HepG2 (cell line): Measurements from ENCODE around the gene UBE2D3. TPM values are rescaled to one million over a fixed set of nuclear protein-coding genes. Genes with fewer than 3 reads are reported as not detected.

Source experiments
- AGO2 ChIP-seq: fragments of 200-400 bp; formaldehyde crosslinking; optimal IDR thresholded peaks from 2 replicates; pipeline ENCODE3; 2017; ENCODE audit warnings: mild to moderate bottlenecking, low read depth, low read length, moderate library complexity
- ATAD3A ChIP-seq: sonication (generic); formaldehyde crosslinking; IDR thresholded peaks from 2 replicates; pipeline ENCODE4 v1.4.0; 2020; ENCODE audit warnings: missing genetic modification reagents
- ELF4 ChIP-seq: sonication (generic); formaldehyde crosslinking; IDR thresholded peaks from 2 replicates; pipeline ENCODE4 v1.5.0; 2020; ENCODE audit warnings: missing genetic modification reagents, mild to moderate bottlenecking, moderate library complexity, borderline replicate concordance
- FOXA1 ChIP-seq, 2 experiments: fragments of 450-650 bp in 1 of 2; sonication (generic) in 1 of 2; formaldehyde crosslinking in 1 of 2; IDR thresholded peaks; 2 replicates each; pipeline versions ENCODE4 v1.4.0 to v1.6.1; 2016 to 2020; ENCODE audit warnings: missing genetic modification reagents in 1 of 2
- GZF1 ChIP-seq: sonication (generic); formaldehyde crosslinking; IDR thresholded peaks from 2 replicates; pipeline ENCODE4 v1.5.1; 2020; ENCODE audit warnings: mild to moderate bottlenecking, missing genetic modification reagents
- HOXA9 ChIP-seq: sonication (generic); formaldehyde crosslinking; IDR thresholded peaks from 2 replicates; pipeline ENCODE4 v1.8.1; 2022; ENCODE audit warnings: missing genetic modification reagents, mild to moderate bottlenecking, moderate library complexity, borderline replicate concordance
- KDM2A ChIP-seq: sonication (generic); formaldehyde crosslinking; IDR thresholded peaks from 2 replicates; pipeline ENCODE4 v1.4.0; 2020; ENCODE audit warnings: low read depth, missing genetic modification reagents, borderline replicate concordance
- KDM5A ChIP-seq: fragments of 200-600 bp; sonication (generic); IDR thresholded peaks from 2 replicates; pipeline ENCODE4 v1.7.0; 2018; ENCODE audit warnings: antibody characterized with exemption, mild to moderate bottlenecking, low read length, borderline replicate concordance
- MED1 ChIP-seq: sonication (generic); formaldehyde crosslinking; IDR thresholded peaks from 2 replicates; pipeline ENCODE4 v1.4.0; 2020; ENCODE audit warnings: missing genetic modification reagents
- NCOA5 ChIP-seq: sonication (generic); formaldehyde crosslinking; IDR thresholded peaks from 2 replicates; pipeline ENCODE4 v1.4.0; 2020; ENCODE audit warnings: missing genetic modification reagents
- PRMT3 ChIP-seq: sonication (generic); formaldehyde crosslinking; IDR thresholded peaks from 2 replicates; pipeline ENCODE4 v1.8.1; 2022; ENCODE audit warnings: low read depth, mild to moderate bottlenecking, moderate library complexity, missing genetic modification reagents, borderline replicate concordance
- SCMH1 ChIP-seq: sonication (generic); formaldehyde crosslinking; IDR thresholded peaks from 2 replicates; pipeline ENCODE4 v1.9.0; 2021; ENCODE audit warnings: missing genetic modification reagents, mild to moderate bottlenecking, borderline replicate concordance
- SKI ChIP-seq: fragments of 450-650 bp; IDR thresholded peaks from one replicate; pipeline ENCODE4 v1.6.1; 2018; ENCODE audit warnings: mild to moderate bottlenecking; ENCODE audit not compliant: partially characterized antibody
- SP5 ChIP-seq: IDR thresholded peaks from 2 replicates; pipeline ENCODE4 v1.6.1; 2016; ENCODE audit warnings: low read depth, borderline replicate concordance
- XBP1 ChIP-seq: sonication (generic); formaldehyde crosslinking; IDR thresholded peaks from 2 replicates; pipeline ENCODE4 v1.5.0; 2020; ENCODE audit warnings: missing genetic modification reagents
- ZFP37 ChIP-seq: sonication (generic); formaldehyde crosslinking; IDR thresholded peaks from 2 replicates; pipeline ENCODE4 v1.4.0; 2020; ENCODE audit warnings: missing genetic modification reagents, borderline replicate concordance
- ZMYM2 ChIP-seq: sonication (generic); formaldehyde crosslinking; IDR thresholded peaks from 2 replicates; pipeline ENCODE4 v1.8.0; 2022; ENCODE audit warnings: mild to moderate bottlenecking, missing genetic modification reagents
- ZNF136 ChIP-seq: sonication (generic); formaldehyde crosslinking; IDR thresholded peaks from 2 replicates; pipeline ENCODE4 v1.8.1; 2022; ENCODE audit warnings: low read depth, mild to moderate bottlenecking, moderate library complexity, missing genetic modification reagents
- ZNF558 ChIP-seq: sonication (generic); formaldehyde crosslinking; IDR thresholded peaks from 2 replicates; pipeline ENCODE4 v1.9.0; 2022; ENCODE audit warnings: mild to moderate bottlenecking, missing genetic modification reagents, borderline replicate concordance
- ZNF720 ChIP-seq: sonication (generic); formaldehyde crosslinking; IDR thresholded peaks from 2 replicates; pipeline ENCODE4 v1.4.0; 2020; ENCODE audit warnings: missing genetic modification reagents
- polyA plus RNA-seq, 8 experiments: library from polyadenylated mRNA; depleted of rRNA in 3 of 8; stranded (reverse) in 7 of 8; unstranded in 1 of 8; fragments of >200 nt; fragmentation: Illumina TruSeq in 4 of 8; extraction: Trizol in 4 of 8; gene quantifications; 2 replicates each; pipeline versions ENCODE4 v1.2.1 to v1.2.3, GENCODE V29; 2011 to 2016; ENCODE audit warnings: low read depth in 4 of 8, missing spikeins in 1 of 8, mixed read lengths in 1 of 8; ENCODE audit not compliant: insufficient read depth in 1 of 8
- total RNA-seq, 5 experiments: library from RNA; depleted of rRNA; stranded (reverse); fragments of >200 nt; fragmentation: Illumina TruSeq; extraction: Trizol; gene quantifications; 2 replicates each; pipeline ENCODE4 v1.2.3, GENCODE V29; 2016; ENCODE audit warnings: low read depth in 1 of 5
- TF ChIP-seq, protein P1 (sequence below): IDR thresholded peaks from 2 replicates; pipeline ENCODE4 v1.6.1; 2016; ENCODE audit warnings: low read depth, control low read depth
- TF ChIP-seq, protein P2 (sequence below): fragments of 450-650 bp; IDR thresholded peaks from 2 replicates; pipeline ENCODE4 v1.6.1; 2016
- TF ChIP-seq, protein P3 (sequence below): sonication (generic); formaldehyde crosslinking; IDR thresholded peaks from 2 replicates; pipeline ENCODE4 v1.4.0; 2020; ENCODE audit warnings: missing genetic modification reagents
- TF ChIP-seq, protein P4 (sequence below): sonication (generic); formaldehyde crosslinking; IDR thresholded peaks from 2 replicates; pipeline ENCODE4 v1.8.1; 2023; ENCODE audit warnings: mild to moderate bottlenecking, missing genetic modification reagents, borderline replicate concordance
- TF ChIP-seq, protein P5 (sequence below): sonication (generic); formaldehyde crosslinking; IDR thresholded peaks from 2 replicates; pipeline ENCODE4 v1.4.0; 2020; ENCODE audit warnings: mild to moderate bottlenecking, missing genetic modification reagents, borderline replicate concordance

Gene UBE2D3
- total and polyA plus RNA-seq, 2 of the 13 experiments (the other 11 are each of a cell fraction or from before 2014, with no cell fraction given): 224 to 293 TPM

DNA sequence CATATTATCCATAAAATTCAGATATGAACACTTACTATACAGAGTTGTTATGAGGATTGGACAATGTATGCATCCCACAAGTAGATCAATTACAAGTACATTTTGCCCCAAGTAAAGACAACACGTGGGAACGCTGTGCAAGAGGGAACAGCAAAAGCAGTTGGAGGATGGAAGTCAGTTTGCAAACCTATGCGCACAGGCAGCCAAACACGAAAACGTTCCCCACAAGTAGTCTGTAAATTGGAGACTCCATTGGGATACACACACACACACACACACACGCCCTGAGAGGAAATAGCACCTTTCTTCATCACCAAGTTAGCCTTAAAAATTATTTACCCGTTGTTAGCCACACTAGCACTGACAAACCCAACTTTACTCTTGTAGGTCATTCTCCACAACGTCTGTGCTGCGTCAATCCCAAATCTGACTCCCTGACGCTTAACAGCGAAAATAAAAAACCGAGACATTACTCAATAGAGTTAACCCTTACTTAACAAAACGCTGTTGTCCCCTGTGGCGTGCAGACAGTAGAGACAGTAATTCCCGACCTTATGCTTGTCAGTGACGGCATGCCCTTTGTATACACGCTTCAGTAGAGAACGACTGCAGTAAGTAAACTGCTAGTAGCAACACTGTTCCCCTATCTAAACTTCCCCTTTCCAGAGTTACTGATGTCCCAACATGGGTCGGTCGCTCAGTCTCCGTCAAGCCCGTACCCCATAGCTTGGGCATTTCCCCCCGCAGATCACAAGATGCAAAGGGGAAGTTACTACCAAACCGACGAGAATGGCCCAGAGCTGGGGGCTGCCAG lies 67.3 kb downstream of the UBE2D3 start (continued):
- TF ChIP-seq, protein P1, sequence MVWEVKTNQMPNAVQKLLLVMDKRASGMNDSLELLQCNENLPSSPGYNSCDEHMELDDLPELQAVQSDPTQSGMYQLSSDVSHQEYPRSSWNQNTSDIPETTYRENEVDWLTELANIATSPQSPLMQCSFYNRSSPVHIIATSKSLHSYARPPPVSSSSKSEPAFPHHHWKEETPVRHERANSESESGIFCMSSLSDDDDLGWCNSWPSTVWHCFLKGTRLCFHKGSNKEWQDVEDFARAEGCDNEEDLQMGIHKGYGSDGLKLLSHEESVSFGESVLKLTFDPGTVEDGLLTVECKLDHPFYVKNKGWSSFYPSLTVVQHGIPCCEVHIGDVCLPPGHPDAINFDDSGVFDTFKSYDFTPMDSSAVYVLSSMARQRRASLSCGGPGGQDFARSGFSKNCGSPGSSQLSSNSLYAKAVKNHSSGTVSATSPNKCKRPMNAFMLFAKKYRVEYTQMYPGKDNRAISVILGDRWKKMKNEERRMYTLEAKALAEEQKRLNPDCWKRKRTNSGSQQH (CRISPR knock-in tag): 0 out of 2 replicates have a peak, but pooled peaks have one; percentile 12
- TF ChIP-seq GZF1 (CRISPR knock-in tag): no peak
- no peak for TF ChIP-seq ATAD3A (CRISPR knock-in tag)
- TF ChIP-seq, protein P2, sequence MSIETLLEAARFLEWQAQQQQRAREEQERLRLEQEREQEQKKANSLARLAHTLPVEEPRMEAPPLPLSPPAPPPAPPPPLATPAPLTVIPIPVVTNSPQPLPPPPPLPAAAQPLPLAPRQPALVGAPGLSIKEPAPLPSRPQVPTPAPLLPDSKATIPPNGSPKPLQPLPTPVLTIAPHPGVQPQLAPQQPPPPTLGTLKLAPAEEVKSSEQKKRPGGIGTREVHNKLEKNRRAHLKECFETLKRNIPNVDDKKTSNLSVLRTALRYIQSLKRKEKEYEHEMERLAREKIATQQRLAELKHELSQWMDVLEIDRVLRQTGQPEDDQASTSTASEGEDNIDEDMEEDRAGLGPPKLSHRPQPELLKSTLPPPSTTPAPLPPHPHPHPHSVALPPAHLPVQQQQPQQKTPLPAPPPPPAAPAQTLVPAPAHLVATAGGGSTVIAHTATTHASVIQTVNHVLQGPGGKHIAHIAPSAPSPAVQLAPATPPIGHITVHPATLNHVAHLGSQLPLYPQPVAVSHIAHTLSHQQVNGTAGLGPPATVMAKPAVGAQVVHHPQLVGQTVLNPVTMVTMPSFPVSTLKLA: no peak
- no peak for TF ChIP-seq SKI
- no peak for TF ChIP-seq NCOA5 (CRISPR knock-in tag)
- TF ChIP-seq FOXA1 (IDR thresholded peaks at IDR 0.05): no peak
- TF ChIP-seq FOXA1 (CRISPR knock-in tag; IDR thresholded peaks at IDR 0.05): no peak
- TF ChIP-seq KDM5A: peak; percentile 14; the same call in 1 of the 2 replicates
- TF ChIP-seq PRMT3 (CRISPR knock-in tag): no peak
- no peak for TF ChIP-seq ZNF136
- TF ChIP-seq MED1 (CRISPR knock-in tag): 0 out of 2 replicates have a peak, but pooled peaks have one; percentile 13
- TF ChIP-seq AGO2: no peak
- TF ChIP-seq, protein P3, sequence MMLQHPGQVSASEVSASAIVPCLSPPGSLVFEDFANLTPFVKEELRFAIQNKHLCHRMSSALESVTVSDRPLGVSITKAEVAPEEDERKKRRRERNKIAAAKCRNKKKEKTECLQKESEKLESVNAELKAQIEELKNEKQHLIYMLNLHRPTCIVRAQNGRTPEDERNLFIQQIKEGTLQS (CRISPR knock-in tag): no peak
- no peak for TF ChIP-seq ZMYM2 (CRISPR knock-in tag)
- no peak for TF ChIP-seq SP5 (CRISPR knock-in tag)
- TF ChIP-seq, protein P4, sequence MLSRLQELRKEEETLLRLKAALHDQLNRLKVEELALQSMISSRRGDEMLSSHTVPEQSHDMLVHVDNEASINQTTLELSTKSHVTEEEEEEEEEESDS (CRISPR knock-in tag): no peak
- no peak for TF ChIP-seq SCMH1 (CRISPR knock-in tag)
- peak; percentile 21; the same call in 1 of the 2 replicates for TF ChIP-seq ZNF558 (CRISPR knock-in tag)
- TF ChIP-seq KDM2A (CRISPR knock-in tag): no peak
- TF ChIP-seq XBP1 (CRISPR knock-in tag): no peak
- TF ChIP-seq, protein P5, sequence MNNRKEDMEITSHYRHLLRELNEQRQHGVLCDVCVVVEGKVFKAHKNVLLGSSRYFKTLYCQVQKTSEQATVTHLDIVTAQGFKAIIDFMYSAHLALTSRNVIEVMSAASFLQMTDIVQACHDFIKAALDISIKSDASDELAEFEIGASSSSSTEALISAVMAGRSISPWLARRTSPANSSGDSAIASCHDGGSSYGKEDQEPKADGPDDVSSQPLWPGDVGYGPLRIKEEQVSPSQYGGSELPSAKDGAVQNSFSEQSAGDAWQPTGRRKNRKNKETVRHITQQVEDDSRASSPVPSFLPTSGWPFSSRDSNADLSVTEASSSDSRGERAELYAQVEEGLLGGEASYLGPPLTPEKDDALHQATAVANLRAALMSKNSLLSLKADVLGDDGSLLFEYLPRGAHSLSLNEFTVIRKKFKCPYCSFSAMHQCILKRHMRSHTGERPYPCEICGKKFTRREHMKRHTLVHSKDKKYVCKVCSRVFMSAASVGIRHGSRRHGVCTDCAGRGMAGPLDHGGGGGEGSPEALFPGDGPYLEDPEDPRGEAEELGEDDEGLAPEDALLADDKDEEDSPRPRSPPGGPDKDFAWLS (CRISPR knock-in tag): no peak
- no peak for TF ChIP-seq ZFP37 (CRISPR knock-in tag)
- no peak for TF ChIP-seq HOXA9 (CRISPR knock-in tag)
- no peak for TF ChIP-seq ZNF720 (CRISPR knock-in tag)
- no peak for TF ChIP-seq ELF4 (CRISPR knock-in tag)
